Bronchial epithelial cell (primary cell): ENCODE measurements around the gene CCDC80. TPM values are rescaled to one million over a fixed set of nuclear protein-coding genes. Genes with fewer than 3 reads are reported as not detected.
"Not testable (repeated sequence)": the region's sequence is repeated elsewhere in the genome, so short reads cannot be mapped to it uniquely, and the experiment has no call there.

ENCODE experiments used
- DNase-seq: peaks from one replicate; pipeline ENCODE4 v3.0.0-alpha.2; 2010; ENCODE audit warnings: low read depth
- FAIRE-seq: peaks from 2 replicates; lab custom pipeline; 2011; peaks lifted over from hg19 to GRCh38; lab: Jason Lieb, UNC
- H3K27me3 ChIP-seq: 2 replicates; pipeline ENCODE4 v1.5.1; 2011; ENCODE audit warnings: low read length; ENCODE audit not compliant: control insufficient read depth, insufficient read depth
- H3K36me3 ChIP-seq: 2 replicates; pipeline ENCODE4 v1.5.1; 2011; ENCODE audit warnings: low read length; ENCODE audit not compliant: control insufficient read depth, insufficient read depth
- H3K4me3 ChIP-seq: 2 replicates; pipeline ENCODE4 v1.5.1; 2011; ENCODE audit warnings: mild to moderate bottlenecking, low read depth, low read length, control low read depth
- total RNA-seq: library from RNA; depleted of rRNA; stranded (reverse); fragments of >200 nt; gene quantifications from 2 replicates; pipeline ENCODE4 v1.2.1, GENCODE V29; 2014
- TF ChIP-seq, protein P1 (sequence below): IDR thresholded peaks from 2 replicates; pipeline ENCODE4 v1.5.1; 2011; ENCODE audit warnings: mild to moderate bottlenecking, moderate library complexity, low read length, control low read depth, inconsistent platforms; ENCODE audit not compliant: insufficient read depth, severe bottlenecking

Gene CCDC80
- total RNA-seq, 1 donor from 2014 or later = 8.2 TPM

DNA sequence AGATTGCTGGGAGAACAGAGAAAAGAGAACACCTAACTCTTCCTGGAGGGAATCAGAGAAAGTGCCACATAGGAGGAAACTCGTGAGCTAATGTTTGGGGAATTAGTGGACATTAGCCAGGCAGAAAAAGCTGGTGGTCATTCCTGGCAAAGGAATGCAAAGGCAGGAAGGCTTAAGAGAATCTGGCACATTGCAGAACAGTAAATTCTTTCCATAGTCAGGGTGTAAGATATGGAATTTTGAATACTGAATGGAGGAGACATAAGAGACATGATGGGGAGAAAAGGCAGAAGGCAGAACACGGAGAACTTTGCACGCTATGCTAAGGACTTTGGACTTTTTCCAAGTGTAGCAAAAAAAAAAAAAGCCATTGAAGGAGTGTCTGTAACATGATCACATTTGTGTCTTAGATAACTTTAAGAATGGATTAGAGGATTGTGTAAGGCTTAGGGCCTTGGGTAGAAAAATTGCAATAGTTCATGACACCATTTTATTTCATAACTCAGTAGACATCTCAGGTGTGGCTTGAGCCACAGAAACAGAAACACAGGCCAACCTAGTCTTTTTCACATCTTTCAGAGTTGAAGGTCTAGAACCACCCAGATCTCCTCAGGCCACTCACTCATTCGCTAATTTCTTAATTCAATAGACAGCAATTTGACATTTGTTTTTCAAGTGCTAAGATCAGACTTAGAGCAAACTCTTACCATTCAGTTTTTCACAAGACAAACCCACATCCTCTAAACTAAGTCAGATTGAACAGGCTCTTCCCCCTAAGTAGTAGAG, 31.2 kb upstream of the CCDC80 start:
- Histone ChIP-seq H3K36me3 (no peaks in the 10 kb centered on the region), H3K4me3 (no peak overlapping the region), H3K27me3 (no peaks in the 10 kb centered on the region)
- FAIRE-seq = peak; percentile 77
- TF ChIP-seq, protein P1, sequence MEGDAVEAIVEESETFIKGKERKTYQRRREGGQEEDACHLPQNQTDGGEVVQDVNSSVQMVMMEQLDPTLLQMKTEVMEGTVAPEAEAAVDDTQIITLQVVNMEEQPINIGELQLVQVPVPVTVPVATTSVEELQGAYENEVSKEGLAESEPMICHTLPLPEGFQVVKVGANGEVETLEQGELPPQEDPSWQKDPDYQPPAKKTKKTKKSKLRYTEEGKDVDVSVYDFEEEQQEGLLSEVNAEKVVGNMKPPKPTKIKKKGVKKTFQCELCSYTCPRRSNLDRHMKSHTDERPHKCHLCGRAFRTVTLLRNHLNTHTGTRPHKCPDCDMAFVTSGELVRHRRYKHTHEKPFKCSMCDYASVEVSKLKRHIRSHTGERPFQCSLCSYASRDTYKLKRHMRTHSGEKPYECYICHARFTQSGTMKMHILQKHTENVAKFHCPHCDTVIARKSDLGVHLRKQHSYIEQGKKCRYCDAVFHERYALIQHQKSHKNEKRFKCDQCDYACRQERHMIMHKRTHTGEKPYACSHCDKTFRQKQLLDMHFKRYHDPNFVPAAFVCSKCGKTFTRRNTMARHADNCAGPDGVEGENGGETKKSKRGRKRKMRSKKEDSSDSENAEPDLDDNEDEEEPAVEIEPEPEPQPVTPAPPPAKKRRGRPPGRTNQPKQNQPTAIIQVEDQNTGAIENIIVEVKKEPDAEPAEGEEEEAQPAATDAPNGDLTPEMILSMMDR = no peak
- peak; percentile 80 for DNase-seq

DNA sequence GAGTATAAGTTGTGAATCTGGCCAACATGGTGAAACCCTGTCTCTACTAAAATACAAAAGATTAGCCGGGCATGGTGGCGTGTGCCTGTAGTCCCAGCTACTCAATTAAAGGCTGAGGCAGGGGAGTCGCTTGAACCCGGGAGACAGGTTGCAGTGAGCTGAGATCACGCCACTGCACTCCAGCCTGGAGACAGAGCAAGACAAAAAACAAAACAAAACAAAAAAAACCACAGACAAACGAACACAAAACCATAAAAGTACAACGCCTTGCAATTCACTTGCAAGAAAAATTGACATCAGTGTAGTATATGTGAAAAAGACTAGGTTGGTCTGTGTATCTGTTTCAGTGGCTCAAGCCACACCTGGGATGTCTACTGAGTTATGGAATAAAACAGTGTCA, 29.9 kb upstream of the CCDC80 start:
- Histone ChIP-seq H3K36me3 (no peaks in the 10 kb centered on the region), H3K4me3 (no peak overlapping the region), H3K27me3 (no peaks in the 10 kb centered on the region)
- TF ChIP-seq, protein P1 = no peak
- FAIRE-seq (no peak), DNase-seq (no peak)

DNA sequence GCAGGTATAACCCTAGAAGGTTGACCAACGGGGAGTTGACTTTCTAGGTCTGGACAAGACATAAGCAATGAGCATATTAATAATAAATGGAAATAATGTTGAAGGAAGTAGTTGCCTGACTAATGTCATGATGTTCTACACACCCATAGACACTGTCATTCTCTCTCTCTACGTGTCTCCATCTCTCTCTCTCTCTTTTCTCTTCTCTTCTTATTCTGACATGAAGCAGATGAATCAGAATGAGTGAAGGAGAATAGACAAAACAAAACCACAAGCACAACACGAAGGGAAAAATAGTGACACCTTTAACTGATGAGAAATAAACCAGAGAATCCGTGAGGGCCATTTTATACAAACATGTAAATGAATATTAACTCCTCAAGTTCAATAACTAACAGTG, 26.7 kb upstream of the CCDC80 start:
- Histone ChIP-seq H3K27me3 (no peaks in the 10 kb centered on the region), H3K36me3 (no peaks in the 10 kb centered on the region), H3K4me3 (no peak overlapping the region)
- no peak for FAIRE-seq
- TF ChIP-seq, protein P1 = no peak
- DNase-seq = no peak

DNA sequence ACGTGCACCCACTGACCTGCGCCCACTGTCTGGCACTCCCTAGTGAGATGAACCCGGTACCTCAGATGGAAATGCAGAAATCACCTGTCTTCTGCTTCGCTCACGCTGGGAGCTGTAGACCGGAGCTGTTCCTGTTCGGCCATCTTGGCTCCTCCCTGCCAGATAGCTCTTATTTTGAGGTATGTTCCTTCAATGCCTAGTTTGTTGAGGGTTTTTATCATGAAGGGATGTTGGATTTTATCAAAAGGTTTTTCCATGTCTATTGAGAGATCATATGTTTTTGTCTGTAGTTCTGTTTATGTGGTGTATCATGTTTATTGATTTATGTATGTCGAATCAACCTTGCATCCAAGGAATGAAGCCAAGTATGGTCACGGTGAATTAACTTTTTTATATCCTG, 24.1 kb upstream of the CCDC80 start:
- H3K27me3 ChIP-seq, H3K4me3 ChIP-seq, FAIRE-seq, DNase-seq, H3K36me3 ChIP-seq: not testable (repeated sequence)

DNA sequence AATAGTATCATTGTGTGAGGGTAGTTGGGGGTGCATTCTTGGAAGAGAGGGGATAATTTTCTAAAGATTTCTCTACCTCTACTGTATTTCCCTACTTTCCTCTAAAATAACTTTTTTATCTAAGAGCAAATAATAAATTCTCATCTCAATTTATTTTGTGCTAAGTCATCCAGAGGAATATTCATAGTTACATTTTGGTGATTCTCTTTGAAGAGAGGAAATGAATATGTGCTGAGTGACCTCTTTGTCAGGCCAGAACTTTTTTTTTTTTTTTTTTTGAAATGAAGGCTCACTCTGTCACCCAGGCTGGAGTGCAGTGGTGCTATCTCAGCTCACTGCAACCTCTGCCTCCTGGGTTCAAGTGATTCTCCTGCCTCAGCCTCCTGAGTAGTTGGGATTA, 15.1 kb upstream of the CCDC80 start:
- TF ChIP-seq, protein P1 = no peak
- DNase-seq (peak; percentile 46), FAIRE-seq (no peak)
- H3K4me3 ChIP-seq = no peak overlapping the region
- no peaks in the 10 kb centered on the region for H3K36me3 ChIP-seq
- no peaks in the 10 kb centered on the region for H3K27me3 ChIP-seq

DNA sequence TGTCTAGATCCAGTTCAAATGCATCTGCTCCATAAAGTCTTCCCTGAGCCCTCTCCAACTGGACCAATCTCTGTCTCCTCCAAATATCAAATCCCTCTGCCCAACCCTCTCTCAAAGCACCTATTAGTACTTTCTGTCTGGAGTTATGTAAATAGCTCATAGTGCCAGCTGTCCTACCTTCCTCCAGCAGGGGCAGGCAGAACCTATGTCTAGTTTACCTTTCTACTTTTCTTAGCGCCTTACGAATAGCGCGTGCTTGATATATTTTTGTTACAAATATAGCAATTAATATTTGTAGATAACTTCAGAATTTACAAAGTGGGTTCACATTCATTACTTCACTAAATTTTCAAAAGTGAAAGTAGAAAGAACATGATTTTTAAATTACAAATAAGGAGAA, 14.0 kb upstream of the CCDC80 start:
- no peaks in the 10 kb centered on the region for H3K27me3 ChIP-seq
- no peaks in the 10 kb centered on the region for H3K36me3 ChIP-seq
- FAIRE-seq (no peak), DNase-seq (no peak)
- TF ChIP-seq, protein P1 = no peak
- no peak overlapping the region for H3K4me3 ChIP-seq
